GM19324 (cell line): ENCODE measurements around the gene WDR27.

Experiments used
- ATAC-seq: cut with Tn5 transposase; IDR thresholded peaks from one replicate; pipeline ENCODE4 v1.9.1; 2021; ENCODE audit warnings: mild to moderate bottlenecking, moderate library complexity; ENCODE audit not compliant: unreplicated experiment, low FRiP score

Gene WDR27

GRCh38 chr6:169642455-169642854 lies 59.4 kb downstream of the WDR27 start:
- ATAC-seq, result no peak

GRCh38 chr6:169641461-169642085 lies 60.3 kb downstream of the WDR27 start:
- ATAC-seq, result no peak

DNA sequence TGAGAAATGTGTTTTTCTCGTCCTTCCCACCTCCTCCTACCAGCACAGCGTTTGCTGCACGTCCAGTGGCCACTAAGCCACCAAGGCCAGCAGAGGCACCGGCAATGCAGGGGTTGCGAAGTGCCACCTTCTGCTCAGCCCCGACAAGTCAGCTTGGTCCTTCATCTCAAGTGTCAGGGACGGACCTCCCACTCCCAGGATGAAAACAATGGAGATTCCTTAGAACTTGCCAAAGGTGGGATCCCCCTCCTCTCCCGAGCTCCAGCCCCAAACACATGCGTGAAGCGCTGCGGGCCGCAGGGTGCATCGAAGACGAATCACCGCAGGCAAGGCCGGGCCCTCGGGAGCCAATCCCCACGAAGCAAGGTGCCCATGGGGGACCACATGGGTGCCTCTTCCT lies 60.8 kb downstream of the WDR27 start:
- ATAC-seq, result no peak

DNA sequence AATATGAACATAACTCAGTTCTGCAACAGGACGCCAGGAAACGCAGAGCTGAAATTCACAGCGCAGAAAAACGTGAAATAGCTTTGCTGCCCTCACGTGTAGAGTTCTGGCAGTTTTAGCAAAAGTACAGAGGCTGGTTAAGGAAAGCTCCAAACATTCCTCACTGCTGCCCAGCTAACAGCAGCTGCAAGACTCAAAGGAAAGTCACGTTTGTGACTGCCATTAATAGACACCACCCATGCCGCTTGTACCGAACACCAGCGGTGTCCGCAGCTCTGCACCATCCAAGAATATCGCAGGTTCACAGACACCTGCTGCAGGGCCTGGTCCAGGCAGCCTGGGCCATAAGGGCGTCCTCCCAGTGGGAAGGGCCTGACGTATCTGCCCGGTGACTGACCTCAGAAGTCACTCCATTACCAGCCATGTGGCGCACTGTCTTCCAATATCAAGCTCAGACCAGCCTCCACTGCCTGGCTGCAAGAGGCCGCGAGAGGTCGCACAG lies 61.4 kb downstream of the WDR27 start:
- no peak for ATAC-seq

GRCh38 chr6:169639653-169640278 lies 62.1 kb downstream of the WDR27 start:
- ATAC-seq, result no peak

DNA sequence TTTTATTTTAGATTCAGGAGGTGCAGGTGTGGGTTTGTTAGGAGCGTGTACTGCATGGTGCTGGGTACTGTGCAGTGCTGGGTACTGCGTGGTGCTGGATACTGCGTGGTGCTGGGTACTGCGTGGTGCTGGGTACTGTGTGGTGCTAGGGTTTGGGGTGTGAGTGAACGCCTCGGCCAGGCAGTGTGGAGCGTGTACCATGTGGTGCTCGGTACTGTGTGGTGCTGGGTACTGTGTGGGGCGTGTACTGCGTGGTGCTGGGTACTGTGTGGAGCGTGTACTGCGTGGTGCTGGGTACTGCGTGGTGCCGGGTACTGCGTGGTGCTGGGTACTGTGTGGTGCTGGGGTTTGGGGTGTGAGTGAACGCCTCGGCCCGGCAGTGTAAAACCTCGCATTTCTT lies 62.9 kb downstream of the WDR27 start:
- no peak for ATAC-seq

- ATAC-seq, result no peak
Measured at GRCh38 chr6:169638388-169638787, 63.4 kb downstream of the WDR27 start.

GRCh38 chr6:169635345-169635744 lies 66.5 kb downstream of the WDR27 start:
- no peak for ATAC-seq

GRCh38 chr6:169632841-169633240 lies 69.0 kb downstream of the WDR27 start:
- ATAC-seq, result no peak

DNA sequence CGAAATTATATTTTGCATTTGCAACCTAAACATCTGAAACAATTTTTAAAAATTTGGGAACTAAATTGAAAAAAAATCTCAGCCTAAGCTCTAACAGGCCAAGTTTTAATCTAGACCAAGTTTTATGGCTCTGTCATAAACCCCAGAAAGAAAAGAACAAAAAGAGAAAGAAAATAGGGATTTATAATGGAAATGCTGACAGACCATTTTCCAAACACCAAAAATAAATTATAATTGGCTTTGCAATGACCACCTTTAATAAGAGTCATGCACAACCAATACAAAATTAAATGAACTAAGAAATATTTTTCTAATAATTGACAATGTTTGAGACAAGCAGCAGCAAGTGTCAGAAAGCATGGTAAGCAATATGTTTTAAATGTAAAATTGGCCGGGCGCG lies 72.6 kb downstream of the WDR27 start:
- ATAC-seq, result no peak

DNA sequence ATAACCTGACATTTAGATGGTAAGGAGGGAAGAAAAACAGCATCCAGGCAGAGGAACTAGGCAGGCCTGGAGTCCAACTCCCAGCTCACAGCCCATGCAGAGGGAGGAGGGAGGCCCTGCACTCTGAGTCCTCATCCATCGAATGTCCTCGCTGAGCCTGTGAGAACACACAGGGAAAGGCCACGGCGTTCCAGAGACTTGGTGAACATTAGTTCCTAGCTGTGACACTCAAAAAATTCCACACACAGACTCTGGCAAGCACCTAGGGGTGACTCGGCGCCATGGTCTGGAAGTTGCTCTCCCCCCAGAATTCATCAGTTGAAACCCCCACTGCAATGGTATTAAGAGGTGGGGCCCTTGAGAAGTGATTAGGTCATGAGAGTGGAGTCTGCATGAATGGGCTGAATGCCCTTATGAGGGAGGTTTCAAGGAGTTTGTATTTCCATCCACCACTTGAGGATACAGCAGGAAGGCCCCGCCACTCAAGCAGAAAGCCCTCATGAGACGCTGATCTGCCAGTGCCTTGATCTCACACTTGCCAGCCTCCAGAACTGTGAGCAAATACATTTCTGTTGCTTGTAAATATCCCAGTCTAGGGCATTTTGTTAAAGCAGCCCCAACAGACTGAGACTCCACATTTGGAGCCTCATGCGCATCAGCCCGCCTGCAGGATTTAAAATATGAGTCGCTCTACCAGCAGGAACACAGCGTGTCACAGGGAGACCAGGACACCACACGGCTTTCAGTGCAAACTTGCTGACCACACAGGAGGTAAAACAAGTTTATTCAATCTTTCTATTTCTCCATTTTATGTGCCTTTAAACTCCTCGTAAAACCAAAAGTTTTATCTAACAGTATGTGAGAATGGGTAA lies 73.9 kb downstream of the WDR27 start:
- no peak for ATAC-seq

DNA sequence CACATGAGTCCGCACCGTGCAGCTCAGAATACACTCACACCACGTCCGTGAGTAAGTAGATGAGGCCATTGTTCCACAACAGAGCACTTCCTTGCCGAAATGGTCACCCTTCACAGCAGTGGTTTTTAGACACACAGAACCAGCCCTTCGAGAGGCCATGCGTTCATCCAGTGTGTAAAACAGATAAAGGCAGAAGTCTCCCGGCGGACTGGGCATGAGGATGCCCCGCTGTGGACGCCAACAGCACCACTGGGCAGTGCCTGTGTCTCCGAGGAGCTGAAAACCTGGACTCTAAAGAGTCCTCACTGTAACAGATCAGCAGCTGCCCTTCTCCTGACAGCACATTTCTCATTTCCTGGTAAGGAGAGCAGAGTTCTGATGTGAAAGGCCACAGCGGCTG lies 75.2 kb downstream of the WDR27 start:
- ATAC-seq, result no peak

- ATAC-seq, result no peak
Measured at GRCh38 chr6:169626169-169626568, 75.7 kb downstream of the WDR27 start.

DNA sequence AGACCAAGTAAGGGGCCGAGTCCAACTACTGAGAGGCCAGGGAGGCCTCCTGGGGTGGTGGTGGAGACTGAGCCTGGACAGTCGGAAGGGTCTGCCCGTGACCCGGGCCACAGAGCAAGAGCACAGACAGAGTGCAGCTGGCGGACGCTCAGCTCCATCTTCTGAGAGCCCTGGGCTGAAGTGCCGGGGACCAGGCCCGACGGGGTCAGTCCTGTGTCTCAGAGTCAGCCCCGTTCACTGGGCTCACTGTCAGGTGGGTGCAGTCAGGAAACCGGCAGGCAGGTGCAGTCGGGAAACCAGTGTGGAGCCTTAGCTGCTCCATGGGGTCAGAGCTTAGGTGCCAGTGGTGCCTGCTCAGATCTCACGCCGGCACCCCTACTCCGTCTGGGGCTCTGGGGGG lies 76.5 kb downstream of the WDR27 start:
- ATAC-seq, result no peak

DNA sequence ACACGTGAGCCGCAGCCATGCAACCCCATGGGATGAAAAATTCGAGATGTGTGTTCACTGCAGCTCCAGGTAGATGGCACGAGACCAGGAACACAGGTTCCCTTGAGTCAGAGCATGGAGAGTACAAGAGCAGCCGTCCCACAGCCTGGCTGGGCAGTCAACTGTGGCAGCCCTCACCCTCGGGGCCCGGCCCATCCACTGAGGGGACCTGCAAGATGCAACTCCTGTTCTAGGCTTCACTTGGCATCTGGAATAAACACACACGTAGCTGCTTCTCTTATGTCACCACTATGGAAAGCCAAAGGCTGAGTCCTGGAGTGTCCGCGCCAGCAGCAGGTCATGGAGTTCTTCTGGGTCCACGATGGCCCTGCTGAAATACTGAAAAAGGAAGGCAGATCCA lies 77.0 kb downstream of the WDR27 start:
- no peak for ATAC-seq

- no peak for ATAC-seq
Measured at GRCh38 chr6:169623975-169624374, 77.9 kb downstream of the WDR27 start.

GRCh38 chr6:169623343-169623742 lies 78.5 kb downstream of the WDR27 start:
- no peak for ATAC-seq

DNA sequence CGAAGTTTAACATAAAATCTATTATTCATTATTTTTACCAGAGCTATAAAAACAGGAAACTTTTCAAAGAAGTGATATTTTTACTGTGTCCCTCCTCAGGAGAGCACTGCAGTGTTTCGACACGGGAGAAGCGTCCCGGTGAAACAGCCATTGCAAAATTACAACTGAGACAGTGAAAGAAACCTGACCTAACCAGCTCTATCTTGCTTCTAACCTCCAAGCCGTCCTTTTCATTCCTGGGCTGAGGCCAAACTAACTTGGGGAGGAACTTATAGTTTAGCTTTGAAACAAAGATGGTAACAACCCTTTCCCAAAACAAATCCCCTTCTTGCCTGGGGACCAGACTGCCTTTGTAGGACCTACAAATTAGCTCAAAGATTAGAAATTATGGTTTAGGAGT lies 79.2 kb downstream of the WDR27 start:
- ATAC-seq, result no peak

DNA sequence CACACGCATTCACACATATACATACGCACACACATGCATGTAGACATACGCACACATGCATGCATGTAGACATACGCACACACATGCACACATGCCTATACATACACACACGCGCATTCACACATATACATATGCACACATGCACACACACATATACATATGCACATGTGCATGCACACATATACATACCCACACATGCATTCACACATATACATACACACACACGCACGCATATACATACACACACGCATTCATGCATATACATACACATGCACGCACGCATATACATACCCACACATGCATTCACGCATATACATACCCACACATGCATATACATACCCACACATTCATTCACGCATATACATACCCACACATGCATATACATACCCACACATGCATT lies 80.5 kb downstream of the WDR27 start:
- ATAC-seq, result no peak

DNA sequence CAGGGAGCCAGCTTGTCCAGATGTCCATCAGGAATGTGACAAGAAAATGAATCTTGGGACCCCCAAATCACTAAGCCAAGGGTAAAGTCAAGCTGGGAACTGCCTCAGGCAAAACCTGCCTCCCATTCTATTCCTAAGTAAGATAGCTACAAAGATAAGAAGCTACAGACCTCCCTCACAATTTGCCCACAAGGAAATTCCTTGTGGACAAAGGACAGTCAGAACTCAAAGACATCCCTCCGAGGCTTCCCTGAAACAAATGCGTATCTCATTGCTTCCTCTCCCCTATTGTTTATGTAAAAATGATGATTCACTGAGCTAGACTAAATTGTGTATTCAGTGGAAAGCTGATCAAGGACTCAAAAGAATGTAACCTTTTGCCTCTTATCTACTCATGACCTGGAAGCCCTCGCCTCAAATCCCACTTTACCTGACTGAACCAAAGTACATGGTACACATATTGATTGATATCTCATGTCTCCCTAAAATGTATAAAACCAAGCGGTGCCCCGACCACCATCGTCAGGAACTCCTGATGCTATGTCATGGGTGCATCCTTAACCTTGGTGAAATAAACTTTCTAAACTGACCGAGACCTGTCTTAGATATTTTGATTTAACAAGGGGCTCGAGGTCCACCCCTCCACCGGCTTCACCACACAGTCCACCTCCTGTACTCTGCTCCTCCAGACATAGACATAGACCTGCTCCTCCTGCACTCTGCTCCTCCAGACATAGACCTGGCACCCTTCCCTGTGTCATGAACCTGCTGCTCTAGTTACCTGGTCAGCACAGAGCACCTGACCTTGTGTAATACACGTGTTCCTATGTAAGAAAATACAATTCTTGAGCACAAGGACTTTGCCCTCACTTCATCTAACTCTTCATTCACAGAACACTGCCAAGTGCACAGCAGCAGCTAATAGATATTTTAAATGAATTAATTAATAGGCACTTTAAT lies 81.4 kb downstream of the WDR27 start:
- ATAC-seq, result no peak
